ENCODE measurements around the gene VTI1B.
A peak's percentile ranks its signal among the peaks of the same experiment; 100 is the strongest.
"Not testable (repeated sequence)": the region's sequence is repeated elsewhere in the genome, so short reads cannot be mapped to it uniquely, and the experiment has no call there.

VTI1B gene

DNA sequence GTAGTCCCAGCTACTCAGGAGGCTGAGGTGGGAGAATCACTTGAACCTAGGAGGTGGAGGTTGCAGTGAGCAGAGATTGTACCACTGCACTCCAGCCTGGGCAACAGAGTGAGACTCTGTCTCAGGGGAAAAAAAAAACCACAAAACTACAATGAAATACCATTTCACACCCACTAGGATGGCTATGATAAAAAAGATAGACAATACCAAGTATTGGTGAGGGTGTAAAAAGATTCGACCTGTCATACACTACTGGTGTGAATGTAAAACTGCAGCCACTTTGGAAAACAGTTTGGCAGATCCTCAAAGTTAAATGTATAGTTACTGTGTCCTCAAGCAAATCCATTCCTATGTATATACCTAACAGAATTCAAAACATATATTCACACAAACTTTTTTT lies 48.3 kb downstream of the VTI1B start:
- DNase-seq, result not testable (repeated sequence)

DNA sequence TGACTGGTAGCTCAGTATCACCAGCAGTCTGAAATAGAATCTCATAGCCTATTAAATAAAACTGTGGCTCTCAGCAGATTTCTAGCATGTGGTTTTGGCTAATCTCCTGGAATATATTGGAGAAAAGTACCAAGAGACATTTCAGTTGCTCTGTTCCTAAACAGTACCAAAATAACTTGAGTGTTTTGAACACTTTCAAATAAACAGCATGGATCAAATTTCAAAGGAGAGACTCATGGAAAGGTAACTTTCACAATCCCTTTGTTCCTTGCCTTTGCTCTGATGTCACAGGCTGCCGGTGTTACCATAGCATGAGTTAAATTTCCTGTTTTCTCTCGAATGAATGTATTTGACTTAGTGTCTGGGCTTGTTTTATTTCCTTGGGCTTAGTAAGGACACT lies 51.3 kb downstream of the VTI1B start:
- no peak for DNase-seq

DNA sequence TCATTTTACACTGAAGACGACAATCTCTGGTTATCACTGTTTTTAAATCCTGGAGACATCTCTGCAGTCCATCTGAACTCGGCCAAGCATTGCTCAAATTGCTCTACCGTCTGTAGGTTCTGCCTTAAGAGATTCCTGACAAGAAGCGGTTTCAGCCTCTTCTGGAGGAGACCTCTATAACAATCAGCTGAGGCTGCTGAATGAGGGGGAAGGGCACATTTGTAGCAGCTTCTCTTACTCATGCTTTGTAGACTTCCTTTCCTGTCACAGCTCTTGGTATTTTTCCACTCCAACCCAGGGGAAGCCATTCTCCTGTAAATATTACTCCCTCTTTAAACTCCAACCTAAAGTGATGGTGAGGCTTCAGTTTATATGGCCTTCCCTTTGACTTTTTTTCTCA lies 51.8 kb downstream of the VTI1B start:
- peak; percentile 53 for DNase-seq

DNA sequence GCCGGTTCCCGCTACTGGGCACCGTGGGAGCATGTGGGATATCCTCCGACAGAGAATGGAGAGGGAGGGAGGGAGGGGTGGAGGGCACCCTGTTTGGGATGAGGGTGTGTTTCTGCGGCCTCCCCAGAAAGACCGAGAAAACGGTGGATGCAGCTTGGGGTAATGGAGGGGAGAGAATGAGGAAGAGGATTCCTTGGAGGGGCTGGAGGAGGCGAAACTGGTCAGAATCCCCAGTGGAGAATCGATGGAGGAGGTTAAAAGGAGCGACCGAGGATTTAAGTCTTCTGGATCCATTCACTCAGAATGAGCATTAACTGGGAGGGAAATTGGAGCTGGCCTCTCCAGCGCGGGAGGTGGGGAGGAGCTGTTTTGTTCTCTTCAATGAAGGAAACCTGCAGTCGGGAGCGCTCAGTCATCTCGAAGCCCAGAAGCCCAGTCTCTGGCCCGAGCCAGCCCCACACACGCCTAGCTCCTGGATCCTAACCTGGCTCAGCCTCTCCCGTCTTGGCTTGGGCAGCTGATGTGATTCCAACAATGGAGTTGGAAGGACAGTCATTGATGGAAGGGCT lies 54.1 kb downstream of the VTI1B start:
- no peak for DNase-seq

DNA sequence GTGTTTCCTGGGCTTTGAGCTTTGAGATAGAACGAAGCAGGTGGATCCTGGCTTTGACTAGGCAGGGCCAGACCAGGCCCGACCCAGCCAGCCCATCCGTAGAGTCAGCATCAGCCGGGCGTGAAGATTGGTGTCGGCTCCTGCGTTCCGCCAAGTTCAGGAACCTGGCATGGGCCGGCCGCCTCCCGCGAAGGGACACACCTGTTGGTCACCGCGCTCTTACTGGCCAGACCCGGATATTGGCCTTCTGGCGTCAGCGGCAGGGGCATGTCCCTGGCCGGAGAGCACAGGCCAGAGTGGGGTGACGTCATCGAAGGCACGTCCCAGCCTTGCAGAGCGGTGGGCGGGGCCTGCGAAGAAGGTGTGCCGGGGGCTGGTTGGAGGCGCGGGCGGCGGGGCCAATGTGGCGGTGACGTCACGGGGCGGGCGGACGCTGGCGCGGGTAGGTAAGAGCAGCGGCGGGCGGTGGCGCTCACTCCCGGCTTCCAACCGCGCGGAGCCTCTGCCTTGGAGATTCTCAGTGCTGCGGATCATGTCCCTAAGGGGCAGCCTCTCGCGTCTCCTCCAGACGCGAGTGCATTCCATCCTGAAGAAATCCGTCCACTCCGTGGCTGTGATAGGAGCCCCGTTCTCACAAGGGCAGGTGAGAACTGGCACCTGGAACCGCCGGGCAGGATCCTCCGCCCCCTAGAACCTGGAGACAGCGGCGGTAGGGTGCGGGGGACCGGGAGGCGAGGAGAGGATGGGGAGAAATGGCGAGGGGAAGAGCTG lies 54.8 kb downstream of the VTI1B start, which contains the start of gene ARG2:
TSS of gene ARG2 (plus strand) at position 475 of the 771 bp plus-strand sequence. CDS start at position 533, 58 bp downstream.
- peak; percentile 93 for DNase-seq

DNA sequence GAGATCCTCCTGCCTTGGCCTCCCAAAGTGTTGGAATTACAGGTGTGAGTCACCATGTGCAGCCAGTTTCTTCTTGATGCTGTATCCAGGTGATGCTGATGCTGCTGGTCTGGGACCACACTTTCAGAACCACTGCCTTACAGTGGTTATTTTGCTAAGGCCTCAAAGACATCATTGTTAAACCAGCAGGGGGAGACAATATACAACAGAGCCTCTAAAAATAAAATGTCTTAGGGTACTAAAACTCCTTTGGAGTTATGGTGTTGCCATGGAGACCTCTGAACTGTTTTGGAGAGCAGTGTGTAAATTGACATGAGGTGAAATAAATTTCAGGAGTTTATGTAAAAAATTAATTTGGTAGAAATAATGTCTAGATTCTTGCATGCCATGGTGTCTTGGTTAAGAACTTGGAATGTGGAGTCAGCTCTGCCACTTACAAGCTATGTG lies 55.8 kb downstream of the VTI1B start:
- peak; percentile 77 for DNase-seq

DNA sequence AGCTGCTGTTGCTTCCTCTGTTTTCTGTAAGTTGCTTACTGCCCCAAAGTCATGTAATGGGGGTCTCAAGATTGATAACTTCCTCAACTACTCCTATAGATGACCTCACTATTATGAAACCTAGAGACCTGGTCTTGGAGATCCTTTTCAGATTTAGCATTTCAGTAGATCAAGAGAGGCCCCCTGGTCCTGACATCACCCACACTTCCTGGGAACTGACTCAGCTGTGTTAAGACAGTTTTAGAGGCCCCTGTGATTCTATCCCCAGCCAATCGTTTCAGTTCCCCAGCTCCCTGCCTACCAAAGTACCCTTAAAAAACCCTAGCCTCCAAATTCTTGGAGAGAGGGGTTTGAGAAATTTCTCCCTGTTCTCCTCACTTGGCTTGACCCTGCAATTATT lies 63.9 kb downstream of the VTI1B start:
- no peak for DNase-seq

DNA sequence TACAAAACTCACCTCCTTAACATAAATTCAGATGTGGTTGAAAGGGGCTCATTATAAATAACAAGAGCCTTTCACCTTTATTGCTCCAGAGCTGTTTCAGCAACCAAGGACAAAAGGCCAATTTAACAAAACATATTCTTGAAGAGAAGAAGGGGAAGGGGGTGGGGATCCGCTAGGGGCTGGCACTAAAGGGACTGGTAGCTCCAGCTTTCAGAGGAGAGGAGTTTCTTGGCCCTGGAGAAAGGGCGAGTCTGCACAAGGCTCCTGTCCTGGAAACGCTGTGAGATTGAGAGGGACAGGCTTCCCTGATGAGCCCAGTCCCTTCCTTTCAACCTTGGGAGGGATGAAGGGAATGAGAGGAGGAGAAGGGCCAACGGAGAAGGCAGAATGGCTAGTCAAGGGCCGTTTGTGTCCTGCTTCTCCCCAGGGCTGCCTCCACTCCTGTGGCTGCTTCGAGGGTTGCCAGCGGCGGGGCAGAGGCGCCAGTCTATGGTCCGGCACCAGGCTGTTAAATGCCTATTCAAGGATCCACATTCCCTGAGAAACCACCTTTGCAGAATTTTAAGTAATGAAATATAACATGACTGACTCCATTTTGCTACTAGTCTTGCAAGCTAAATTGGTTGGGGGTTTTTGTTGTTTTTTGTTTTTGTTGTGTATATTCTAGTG lies 64.7 kb downstream of the VTI1B start:
- DNase-seq, result no peak

DNA sequence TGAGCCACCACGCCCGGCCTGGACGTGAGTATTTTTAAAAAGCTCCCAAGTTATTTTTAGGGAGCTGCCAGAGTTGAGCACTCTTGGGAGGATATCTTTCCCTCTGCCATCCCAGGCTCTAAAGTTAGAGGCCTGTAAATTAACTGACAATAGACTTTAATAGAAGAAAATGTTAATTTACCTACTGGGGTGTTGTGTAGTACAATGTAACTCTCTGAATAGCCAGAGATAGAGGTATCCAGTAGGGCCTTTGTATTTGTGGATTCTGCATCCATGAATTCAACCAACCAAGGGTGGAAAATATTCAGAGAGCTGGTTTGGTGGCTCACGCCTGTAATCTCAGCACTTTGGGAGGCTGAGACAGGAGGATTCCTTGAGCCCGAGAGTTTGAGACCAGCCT lies 66.8 kb downstream of the VTI1B start:
- no peak for DNase-seq

DNA sequence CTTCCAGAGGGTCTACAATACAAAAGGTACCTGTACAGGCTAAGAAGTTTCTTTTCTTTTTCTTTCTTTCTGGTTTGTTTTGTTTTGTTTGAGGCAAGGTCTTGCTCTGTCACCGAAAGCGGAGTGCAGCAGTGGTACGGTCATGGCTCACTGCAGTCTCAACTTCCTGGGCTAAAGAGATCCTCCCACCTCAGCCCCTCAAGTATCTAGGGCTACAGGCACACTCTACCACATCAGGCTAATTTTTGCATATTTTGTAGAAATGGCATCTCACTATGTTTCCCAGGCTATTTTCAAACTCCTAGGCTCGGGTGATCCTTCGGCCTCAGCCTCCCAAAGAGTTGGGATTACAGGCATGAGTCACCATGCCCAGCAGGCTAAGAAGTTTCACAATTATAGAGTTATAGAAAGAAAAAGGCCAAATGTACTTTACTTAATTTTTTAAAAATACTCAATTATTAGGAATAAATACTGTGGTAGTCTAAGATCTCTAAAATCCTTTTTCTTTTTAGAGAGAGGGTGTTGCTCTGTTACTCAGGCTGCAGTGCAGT lies 71.4 kb downstream of the VTI1B start:
- DNase-seq, result peak; percentile 17

DNA sequence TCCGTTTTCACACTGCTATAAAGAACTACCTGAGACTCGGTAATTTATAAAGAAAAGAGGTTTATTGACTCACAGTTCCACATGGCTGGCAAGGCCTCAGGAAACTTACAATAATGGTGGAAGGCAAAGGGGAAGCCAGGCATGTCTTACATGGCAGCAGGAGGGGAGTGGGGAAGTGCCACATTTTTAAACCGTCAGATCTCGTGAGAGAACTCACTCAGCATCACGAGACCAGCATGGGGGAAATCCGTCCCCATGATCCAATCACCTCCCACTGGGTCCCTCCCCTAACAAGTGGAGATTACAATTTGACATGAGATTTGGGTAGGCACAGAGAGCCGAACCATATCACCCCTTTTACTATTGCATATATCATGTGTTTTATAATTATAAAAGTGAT lies 72.4 kb downstream of the VTI1B start:
- no peak for DNase-seq

DNA sequence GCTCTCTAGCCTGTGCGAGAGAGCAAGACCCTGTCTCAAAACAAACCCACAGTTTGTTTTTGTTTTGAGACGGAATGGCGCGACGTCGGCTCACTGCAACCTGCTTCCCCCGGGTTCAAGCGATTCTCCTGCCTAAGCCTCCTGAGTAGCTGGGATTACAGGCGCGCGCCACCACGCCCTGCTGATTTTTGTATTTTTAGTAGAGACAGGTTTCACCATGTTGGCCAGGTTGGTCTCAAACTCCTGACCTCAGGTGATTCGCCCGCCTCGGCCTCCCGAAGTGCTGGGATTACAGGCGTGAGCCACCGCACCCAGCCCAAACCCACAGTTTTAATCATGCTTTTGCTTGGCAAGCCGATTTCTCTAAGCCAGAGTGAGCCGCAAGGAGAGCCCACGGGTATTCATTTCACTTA lies 73.9 kb downstream of the VTI1B start:
- DNase-seq, result not testable (repeated sequence)

DNA sequence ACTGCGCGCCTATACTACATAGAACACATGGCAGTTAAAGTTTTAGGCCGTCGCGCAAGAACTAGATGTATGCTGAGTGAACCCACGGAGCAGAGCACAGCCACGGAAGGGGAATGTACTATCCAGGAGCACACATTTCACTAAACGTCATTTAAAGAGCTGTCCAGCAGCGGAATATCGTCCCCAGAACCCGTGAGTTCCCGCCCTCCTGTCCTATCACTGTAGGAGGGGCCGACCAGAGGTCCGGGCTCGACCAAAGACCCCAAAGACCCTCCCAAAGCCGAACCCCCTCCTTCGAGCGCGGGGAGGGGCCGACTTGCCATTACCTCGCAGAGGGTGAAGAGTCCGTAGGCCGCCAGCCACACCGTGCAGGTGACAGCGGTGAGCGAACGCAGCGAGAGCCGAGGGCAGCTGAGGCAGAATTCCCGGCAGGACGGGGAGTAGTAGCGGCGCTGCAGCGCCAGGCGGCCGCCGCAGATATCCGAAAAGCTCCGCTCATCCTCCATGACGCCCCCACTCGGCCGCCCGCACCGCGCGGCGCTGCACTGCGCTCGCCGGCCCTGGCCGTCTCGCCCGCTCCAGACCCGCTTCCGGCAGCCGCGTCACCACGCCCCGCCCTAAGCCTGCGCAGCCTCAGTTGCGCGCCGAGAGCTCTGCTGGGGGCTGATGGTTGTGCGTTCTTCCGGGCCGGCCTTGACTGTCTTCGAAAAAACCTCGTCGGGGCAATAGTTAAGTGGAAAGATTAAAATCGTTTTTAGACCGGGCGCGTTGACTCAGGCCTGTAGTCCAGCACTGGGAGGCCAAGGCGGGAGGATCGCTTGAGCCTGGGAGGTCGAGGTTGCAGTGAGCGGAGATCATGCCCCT lies 74.5 kb downstream of the VTI1B start, which contains the start of gene PIGH:
TSS of gene PIGH (minus strand) at position 571 of the 864 bp plus-strand sequence. CDS start at position 506, 65 bp downstream.
- DNase-seq, result peak; percentile 73

All from kidney glomerular epithelial cell (primary cell).